Measurements from ENCODE around the gene CEP170B. TPM values are rescaled to one million over a fixed set of nuclear protein-coding genes. Genes with fewer than 3 reads are reported as not detected.

Gene CEP170B
- total and polyA plus RNA-seq, 2 of the 8 experiments (the other 6 are each of a cell fraction or from before 2014, with no cell fraction given): 9.1 to 33.8 TPM

DNA sequence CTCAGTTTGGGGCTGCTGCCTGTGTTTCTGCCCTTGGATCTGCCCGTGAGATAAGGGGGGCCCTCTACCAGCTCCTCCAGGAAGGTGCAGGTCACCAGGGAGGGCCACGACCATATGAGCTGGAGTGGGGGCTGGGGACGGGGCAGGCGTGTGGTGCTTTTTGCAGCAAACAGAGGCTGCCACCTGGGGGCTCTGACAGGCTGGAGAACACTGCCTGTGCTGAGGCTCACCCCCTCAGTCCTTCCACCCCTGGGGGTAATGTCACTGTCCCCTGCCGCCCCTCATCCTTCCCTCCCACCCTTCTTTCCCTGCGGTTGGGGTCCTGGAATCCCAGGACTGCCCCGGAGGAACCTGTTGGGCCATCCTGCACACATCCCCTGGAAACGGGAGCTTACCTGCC, 62.8 kb downstream of the CEP170B start (continued):
- TF ChIP-seq BRCA1 (IDR thresholded peaks at IDR 0.05; ENCODE audit: low read depth, low read length): no peak
- no peak for TF ChIP-seq SUZ12 (IDR thresholded peaks at IDR 0.05; ENCODE audit: low read length)
- TF ChIP-seq POLR2A (IDR thresholded peaks at IDR 0.05; ENCODE audit: control extremely low read depth in 1 of 2, low read depth in 2 of 2, low read length in 2 of 2): no peak

Data from H1 (cell line).